ENCODE data around the gene TGFBR2.

The TGFBR2 gene

DNA sequence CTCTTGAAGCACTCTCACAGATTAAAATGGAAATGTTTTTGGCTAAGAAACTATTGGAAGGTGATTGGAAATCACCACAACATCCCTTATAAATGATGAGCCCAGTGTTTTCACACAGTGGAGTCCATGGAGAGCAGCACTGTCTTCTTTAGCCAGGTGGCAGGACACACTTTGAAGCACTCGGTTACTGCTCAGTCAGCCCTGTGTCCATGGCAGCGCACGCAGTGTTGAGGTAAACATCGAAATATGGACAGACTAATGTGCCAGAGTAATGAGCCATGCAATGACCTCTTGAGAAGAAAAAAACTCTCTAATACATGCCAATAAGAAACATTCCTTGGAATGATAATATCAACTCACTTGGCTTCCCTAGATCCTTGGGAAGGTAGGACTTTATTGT, 66.6 kb downstream of the TGFBR2 start:
- TF ChIP-seq, protein P1, sequence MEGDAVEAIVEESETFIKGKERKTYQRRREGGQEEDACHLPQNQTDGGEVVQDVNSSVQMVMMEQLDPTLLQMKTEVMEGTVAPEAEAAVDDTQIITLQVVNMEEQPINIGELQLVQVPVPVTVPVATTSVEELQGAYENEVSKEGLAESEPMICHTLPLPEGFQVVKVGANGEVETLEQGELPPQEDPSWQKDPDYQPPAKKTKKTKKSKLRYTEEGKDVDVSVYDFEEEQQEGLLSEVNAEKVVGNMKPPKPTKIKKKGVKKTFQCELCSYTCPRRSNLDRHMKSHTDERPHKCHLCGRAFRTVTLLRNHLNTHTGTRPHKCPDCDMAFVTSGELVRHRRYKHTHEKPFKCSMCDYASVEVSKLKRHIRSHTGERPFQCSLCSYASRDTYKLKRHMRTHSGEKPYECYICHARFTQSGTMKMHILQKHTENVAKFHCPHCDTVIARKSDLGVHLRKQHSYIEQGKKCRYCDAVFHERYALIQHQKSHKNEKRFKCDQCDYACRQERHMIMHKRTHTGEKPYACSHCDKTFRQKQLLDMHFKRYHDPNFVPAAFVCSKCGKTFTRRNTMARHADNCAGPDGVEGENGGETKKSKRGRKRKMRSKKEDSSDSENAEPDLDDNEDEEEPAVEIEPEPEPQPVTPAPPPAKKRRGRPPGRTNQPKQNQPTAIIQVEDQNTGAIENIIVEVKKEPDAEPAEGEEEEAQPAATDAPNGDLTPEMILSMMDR (IDR thresholded peaks at IDR 0.05; ENCODE audit: low read depth, low read length): no peak

DNA sequence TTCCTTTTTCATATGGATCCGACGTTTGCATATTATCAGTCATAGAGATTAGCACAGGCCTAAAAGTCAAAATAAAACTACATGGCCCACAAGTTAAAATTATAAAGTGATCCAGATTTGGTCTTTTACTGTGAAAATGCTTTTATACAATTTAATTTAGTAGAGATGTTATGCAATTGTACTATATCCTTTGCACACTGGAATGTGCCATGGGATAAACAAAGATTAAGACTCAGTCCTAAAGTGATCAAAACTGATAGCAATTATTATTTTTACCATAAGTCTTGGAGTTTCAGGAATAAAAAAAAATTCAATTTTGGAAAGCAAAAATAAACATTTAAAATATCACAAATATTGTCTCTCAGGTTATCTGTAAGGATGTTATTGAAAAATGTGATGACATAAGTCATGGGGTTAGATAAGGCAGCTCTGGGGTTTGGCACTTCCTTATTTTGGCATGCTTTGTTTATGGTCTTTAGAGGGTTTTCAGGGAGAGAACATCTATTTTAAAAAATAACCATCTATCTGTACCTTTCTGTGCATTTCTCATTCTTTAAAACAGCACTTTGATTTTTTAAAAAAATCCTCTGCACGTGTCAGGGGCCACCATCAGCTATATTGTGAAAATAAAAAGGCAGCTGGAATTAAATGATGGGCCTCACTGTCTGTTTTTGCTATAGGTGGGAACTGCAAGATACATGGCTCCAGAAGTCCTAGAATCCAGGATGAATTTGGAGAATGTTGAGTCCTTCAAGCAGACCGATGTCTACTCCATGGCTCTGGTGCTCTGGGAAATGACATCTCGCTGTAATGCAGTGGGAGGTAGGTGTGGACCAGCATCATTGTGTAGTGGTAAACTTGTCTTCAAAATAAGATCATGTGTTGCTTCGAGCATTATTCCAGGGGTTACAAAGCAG, 67.3 kb downstream of the TGFBR2 start:
- no peak overlapping the region for H3K4me3 ChIP-seq (ENCODE audit: low read depth, low read length)
- TF ChIP-seq, protein P1 (IDR thresholded peaks at IDR 0.05; ENCODE audit: low read depth, low read length): no peak

More for the DNA sequence above, 66.6 kb downstream of the TGFBR2 start:
- H3K4me3 ChIP-seq (ENCODE audit: low read depth, low read length): no peak overlapping the region

DNA sequence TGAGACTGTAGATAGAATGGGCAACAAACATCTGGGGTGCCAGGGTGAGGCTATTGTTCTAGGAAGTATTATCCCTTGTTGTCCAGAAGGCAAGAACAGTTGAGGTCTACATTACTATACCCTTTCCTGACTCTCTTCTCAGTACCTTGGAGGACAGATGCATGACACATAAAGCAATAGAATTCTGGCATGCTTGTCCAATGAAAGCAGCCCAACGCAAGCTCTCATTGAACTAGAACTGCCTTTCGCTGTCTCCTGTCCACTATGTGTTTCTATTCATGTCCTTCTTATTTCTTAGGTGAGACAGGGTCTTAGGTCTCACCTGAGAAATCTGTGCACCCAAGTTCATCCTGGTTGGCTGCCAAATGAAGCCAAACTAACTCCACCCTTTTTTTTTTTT, 68.6 kb downstream of the TGFBR2 start:
- no peak overlapping the region for H3K4me3 ChIP-seq (ENCODE audit: low read depth, low read length)
- TF ChIP-seq, protein P1 (IDR thresholded peaks at IDR 0.05; ENCODE audit: low read depth, low read length): no peak

DNA sequence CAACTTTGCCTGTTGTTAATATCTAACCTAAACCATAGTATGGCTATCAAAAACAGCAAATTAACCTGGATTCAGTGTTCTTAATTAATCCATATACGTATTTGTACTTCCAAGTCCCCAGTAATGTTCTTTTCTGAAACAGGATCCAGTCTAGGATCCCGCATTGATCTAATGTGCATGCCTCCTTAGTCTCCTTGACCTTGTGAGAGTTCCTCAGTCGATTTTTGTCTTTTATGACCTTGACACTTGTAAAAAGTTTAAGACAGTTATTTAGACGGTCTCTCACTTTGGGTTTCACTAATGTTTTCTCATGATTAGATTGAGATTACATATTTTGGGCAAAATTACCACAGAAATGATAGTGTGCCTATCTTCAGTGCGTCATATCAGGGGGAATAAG, 69.4 kb downstream of the TGFBR2 start:
- H3K4me3 ChIP-seq (ENCODE audit: low read depth, low read length): no peak overlapping the region
- TF ChIP-seq, protein P1 (IDR thresholded peaks at IDR 0.05; ENCODE audit: low read depth, low read length): no peak

DNA sequence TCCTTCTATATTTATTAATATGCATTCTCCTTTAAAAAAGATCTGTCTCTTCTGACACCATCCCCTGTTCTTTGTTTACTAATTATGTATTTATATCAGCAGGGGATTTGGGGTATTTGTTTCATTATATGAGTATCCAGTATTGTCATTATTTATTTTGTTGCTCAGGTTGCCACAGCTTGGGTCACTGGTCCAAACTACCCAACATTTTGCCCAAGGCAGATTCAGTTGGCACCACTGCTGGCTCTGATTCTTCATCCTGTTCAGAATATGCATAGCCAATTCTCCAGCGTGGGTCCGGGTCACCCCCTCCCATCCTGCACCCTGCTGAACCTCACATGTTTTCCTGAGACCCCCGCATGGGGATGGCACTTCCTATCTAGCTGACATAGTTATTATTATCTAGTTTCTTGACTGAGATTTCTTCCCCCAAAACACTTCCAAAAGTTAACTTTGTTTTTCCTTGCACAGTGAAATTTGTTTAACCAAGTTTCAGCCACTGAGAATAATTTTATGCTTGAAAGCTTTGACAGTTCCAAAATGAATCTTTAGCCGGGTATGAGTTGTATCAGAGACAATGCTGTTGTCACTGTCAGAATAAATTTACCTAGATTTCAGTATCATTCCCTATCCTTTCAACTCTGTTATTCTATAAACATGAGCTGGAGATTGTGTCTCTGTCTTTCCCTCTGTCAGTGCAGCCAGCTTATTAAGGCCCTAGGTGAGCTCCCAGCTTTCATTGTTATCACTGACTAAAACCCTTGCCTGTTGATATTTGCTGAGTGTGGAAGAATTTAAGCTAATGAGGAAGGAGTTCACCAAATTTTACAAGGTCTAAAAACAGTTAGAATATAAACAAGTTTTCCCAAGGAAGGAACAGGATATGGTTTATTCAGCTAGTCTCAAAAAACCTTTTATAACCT, 70.3 kb downstream of the TGFBR2 start:
- TF ChIP-seq, protein P1 (IDR thresholded peaks at IDR 0.05; ENCODE audit: low read depth, low read length): no peak
- H3K4me3 ChIP-seq (ENCODE audit: low read depth, low read length): no peak overlapping the region

DNA sequence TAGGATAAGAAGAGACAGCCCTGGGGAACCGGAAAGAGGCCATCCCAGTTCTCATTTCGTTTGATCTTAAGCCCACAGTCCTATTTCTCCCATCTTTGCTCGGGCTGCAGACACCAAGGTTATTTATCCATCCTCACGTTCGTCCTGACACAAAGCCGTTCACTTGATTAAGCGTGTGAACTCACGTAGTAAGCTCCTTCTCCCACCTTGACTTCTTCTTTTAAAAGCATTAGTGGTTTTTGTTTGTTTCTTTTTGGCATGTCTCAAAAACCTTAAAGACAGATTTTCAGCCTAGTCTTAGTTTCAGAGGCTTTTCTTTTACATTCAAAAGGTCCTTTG, 70.9 kb downstream of the TGFBR2 start:
- H3K4me3 ChIP-seq (ENCODE audit: low read depth, low read length): no peak overlapping the region
- TF ChIP-seq, protein P1 (IDR thresholded peaks at IDR 0.05; ENCODE audit: low read depth, low read length): no peak
